ENCODE measurements around the gene ZYG11B.
A peak's percentile ranks its signal among the peaks of the same experiment; 100 is the strongest.
"Not testable (repeated sequence)": the region's sequence is repeated elsewhere in the genome, so short reads cannot be mapped to it uniquely, and the experiment has no call there.

The ZYG11B gene

DNA sequence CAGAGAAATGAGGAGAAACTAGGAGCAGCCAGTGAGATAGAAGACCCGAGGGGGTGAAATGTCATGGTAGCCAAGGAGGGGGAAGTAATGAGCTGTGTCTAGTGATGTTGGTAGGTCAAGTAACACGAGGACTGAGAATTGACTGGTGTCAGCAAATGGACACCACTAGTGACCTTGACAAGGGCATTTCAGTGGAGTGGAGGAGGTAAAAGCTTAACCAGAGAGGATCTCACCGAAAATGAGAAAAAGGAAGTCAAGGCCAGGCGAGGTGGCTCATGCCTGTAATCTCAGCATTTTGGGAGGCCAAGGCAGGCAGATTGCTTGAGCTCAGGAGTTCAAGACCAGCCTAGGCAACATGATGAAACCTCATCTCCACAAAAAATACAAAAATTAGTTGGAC lies 3.0 kb upstream of the ZYG11B start:
- TF ChIP-seq CTCF (IDR thresholded peaks at IDR 0.05), result no peak
- H3K27me3 Mint-ChIP-seq (ENCODE audit: low read depth, poor library complexity), result peaks cover 5% of the 10 kb centered on the region

GRCh38 chr1:52725903-52726264 lies 369 bp upstream of the ZYG11B start:
- Mint-ChIP-seq H3K27ac (no peak overlapping the region), H3K9me3 (no peaks in the 10 kb centered on the region), H3K4me1 (peaks cover 60% of the 10 kb centered on the region), H3K4me3 (peak overlapping the region; percentile 73), H3K36me3 (ENCODE audit: low read depth) (peaks cover 11% of the 10 kb centered on the region), H3K27me3 (ENCODE audit: low read depth, poor library complexity) (peaks cover 2% of the 10 kb centered on the region)
- TF ChIP-seq CTCF (IDR thresholded peaks at IDR 0.05), result no peak
- DNase-seq, result no peak

More for the DNA sequence above, 3.0 kb upstream of the ZYG11B start:
- Mint-ChIP-seq H3K4me3 (no peak overlapping the region), H3K4me1 (peaks cover 42% of the 10 kb centered on the region), H3K36me3 (ENCODE audit: low read depth) (no peaks in the 10 kb centered on the region), H3K9me3 (no peaks in the 10 kb centered on the region), H3K27ac (no peak overlapping the region)
- no peak for DNase-seq

DNA sequence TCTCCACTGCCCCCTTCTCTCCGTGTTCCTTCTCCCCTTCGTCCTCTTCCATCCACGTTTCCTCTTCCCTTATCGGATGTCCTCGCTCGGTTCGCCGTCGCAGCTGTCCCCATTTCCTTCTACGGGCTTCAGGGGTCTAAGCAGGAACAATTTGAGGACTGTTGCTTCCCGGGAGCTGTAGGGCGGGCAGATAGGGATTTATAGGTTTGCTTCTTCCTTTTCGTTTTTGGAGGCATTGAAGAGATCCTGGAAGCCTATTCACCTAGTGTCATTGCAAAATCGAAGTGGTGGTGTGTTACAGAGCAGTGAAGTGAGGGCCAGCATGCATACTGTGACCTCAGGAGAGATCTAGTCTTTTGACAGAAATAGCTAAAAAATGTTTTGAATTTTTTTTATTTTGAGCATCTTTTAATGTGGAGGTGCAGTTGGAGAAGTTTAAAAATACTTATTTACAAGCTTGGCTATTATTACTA lies 897 bp downstream of the ZYG11B start:
- peak overlapping the region; percentile 98 for H3K4me3 Mint-ChIP-seq
- H3K9me3 Mint-ChIP-seq, result no peaks in the 10 kb centered on the region
- peaks cover 2% of the 10 kb centered on the region for H3K27me3 Mint-ChIP-seq (ENCODE audit: low read depth, poor library complexity)
- TF ChIP-seq CTCF (IDR thresholded peaks at IDR 0.05), result no peak
- peaks cover 21% of the 10 kb centered on the region for H3K36me3 Mint-ChIP-seq (ENCODE audit: low read depth)
- peaks cover 61% of the 10 kb centered on the region for H3K4me1 Mint-ChIP-seq
- peak; percentile 25 for DNase-seq
- peak overlapping the region; percentile 87 for H3K27ac Mint-ChIP-seq

DNA sequence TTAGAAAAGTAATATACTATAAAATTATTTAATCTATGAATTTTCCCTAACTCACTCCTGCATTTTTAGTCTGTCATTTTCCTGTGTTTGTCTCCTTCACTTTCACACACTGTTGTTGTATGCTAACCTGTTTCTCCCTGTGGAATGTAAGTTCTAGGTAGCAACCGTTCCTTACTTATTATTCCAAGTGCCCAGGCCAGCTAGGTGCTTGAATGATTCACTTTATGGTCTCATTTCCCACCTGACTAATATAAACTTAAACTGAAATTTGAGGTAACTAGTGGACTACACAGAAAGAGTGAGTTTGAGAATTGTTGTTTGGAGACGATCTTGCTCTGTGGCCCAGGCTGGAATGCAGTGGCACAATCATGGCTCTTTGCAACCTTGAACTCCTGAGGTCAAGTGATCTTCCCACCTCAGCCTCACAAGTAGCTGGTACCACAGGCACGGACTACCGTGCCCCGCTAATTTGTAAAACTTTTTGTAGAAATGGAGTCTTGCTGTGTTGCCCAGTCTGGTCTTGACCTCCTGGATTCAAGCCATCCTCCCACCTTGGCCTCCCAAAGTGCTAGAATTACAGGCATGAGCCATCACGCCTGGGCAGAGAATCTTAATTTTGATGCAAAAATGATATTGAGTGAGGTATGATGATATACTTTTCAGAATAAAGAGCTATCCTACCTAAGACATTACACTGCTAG lies 1.9 kb downstream of the ZYG11B start:
- Mint-ChIP-seq H3K4me3 (peak overlapping the region; percentile 98), H3K36me3 (ENCODE audit: low read depth) (peaks cover 23% of the 10 kb centered on the region), H3K9me3 (no peaks in the 10 kb centered on the region), H3K27me3 (ENCODE audit: low read depth, poor library complexity) (peaks cover 1% of the 10 kb centered on the region), H3K4me1 (peaks cover 58% of the 10 kb centered on the region), H3K27ac (no peak overlapping the region)
- no peak for DNase-seq
- TF ChIP-seq CTCF (IDR thresholded peaks at IDR 0.05), result no peak

DNA sequence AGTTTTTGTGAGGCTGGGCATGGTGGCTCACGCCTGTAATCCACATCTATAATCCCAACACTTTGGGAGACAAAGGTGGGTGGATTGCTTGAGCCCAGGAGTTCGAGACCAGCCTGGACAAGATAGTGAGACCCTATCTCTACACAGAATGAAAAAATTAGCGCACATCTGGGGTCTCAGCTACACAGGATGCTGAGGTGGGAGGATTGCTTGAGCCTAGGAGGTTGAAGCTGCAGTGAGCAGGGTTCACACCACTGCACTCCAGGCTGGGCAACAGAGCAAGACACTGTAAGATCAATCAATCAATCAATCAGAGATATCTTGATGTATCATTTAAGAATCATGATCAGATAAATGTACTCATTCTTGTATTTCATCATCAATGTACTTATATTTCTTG lies 7.1 kb downstream of the ZYG11B start:
- H3K9me3 Mint-ChIP-seq, result no peaks in the 10 kb centered on the region
- no peak overlapping the region for H3K4me3 Mint-ChIP-seq
- H3K36me3 Mint-ChIP-seq (ENCODE audit: low read depth), result peaks cover 28% of the 10 kb centered on the region
- DNase-seq, result no peak
- no peaks in the 10 kb centered on the region for H3K27me3 Mint-ChIP-seq (ENCODE audit: low read depth, poor library complexity)
- H3K4me1 Mint-ChIP-seq, result peaks cover 41% of the 10 kb centered on the region
- no peak overlapping the region for H3K27ac Mint-ChIP-seq
- no peak for TF ChIP-seq CTCF (IDR thresholded peaks at IDR 0.05)

- not testable (repeated sequence) for DNase-seq; H3K9me3 Mint-ChIP-seq; H3K27me3 Mint-ChIP-seq (ENCODE audit: low read depth, poor library complexity); H3K27ac Mint-ChIP-seq; H3K4me3 Mint-ChIP-seq
- Mint-ChIP-seq H3K36me3 (ENCODE audit: low read depth) (peaks cover 33% of the 10 kb centered on the region), H3K4me1 (peaks cover 44% of the 10 kb centered on the region)
Measured at GRCh38 chr1:52735371-52735770, 9.1 kb downstream of the ZYG11B start.
